HG02970 (cell line): ENCODE measurements around the gene ARHGAP31.
A peak's percentile ranks its signal among the peaks of the same experiment; 100 is the strongest.
"Not testable (repeated sequence)": the region's sequence is repeated elsewhere in the genome, so short reads cannot be mapped to it uniquely, and the experiment has no call there.

Experiments used
- ATAC-seq: cut with Tn5 transposase; IDR thresholded peaks from one replicate; pipeline ENCODE4 v1.9.1; 2021; ENCODE audit warnings: mild to moderate bottlenecking, moderate library complexity, moderate number of reproducible peaks; ENCODE audit not compliant: unreplicated experiment, low FRiP score

Gene ARHGAP31

GRCh38 chr3:119342176-119342575 lies 48.0 kb downstream of the ARHGAP31 start:
- ATAC-seq = no peak

GRCh38 chr3:119343719-119344118 lies 49.5 kb downstream of the ARHGAP31 start:
- ATAC-seq = no peak

GRCh38 chr3:119346076-119346496 lies 51.9 kb downstream of the ARHGAP31 start:
- no peak for ATAC-seq

- no peak for ATAC-seq
Observed at GRCh38 chr3:119347036-119347435, 52.9 kb downstream of the ARHGAP31 start.

- no peak for ATAC-seq
Observed at GRCh38 chr3:119349354-119350041, 55.3 kb downstream of the ARHGAP31 start.

- ATAC-seq = no peak
Observed at GRCh38 chr3:119350114-119350513, 55.9 kb downstream of the ARHGAP31 start.

GRCh38 chr3:119351581-119351980 lies 57.4 kb downstream of the ARHGAP31 start:
- no peak for ATAC-seq

GRCh38 chr3:119352034-119352609 lies 57.9 kb downstream of the ARHGAP31 start:
- ATAC-seq = peak; percentile 94

- peak; percentile 3 for ATAC-seq
Observed at GRCh38 chr3:119352863-119353527, 58.8 kb downstream of the ARHGAP31 start.

- not testable (repeated sequence) for ATAC-seq
Observed at GRCh38 chr3:119355608-119356007, 61.4 kb downstream of the ARHGAP31 start.

GRCh38 chr3:119356646-119357045 lies 62.5 kb downstream of the ARHGAP31 start:
- ATAC-seq = no peak

GRCh38 chr3:119357190-119357589 lies 63.0 kb downstream of the ARHGAP31 start:
- ATAC-seq = no peak

- ATAC-seq = no peak
Observed at GRCh38 chr3:119359476-119360326, 65.5 kb downstream of the ARHGAP31 start.

- no peak for ATAC-seq
Observed at GRCh38 chr3:119360736-119361462, 66.7 kb downstream of the ARHGAP31 start.

- ATAC-seq = no peak
Observed at GRCh38 chr3:119362010-119362409, 67.8 kb downstream of the ARHGAP31 start.

- ATAC-seq = no peak
Observed at GRCh38 chr3:119362940-119363725, 69.0 kb downstream of the ARHGAP31 start.

GRCh38 chr3:119364401-119364800 lies 70.2 kb downstream of the ARHGAP31 start:
- no peak for ATAC-seq

- ATAC-seq = no peak
Observed at GRCh38 chr3:119365418-119365817, 71.2 kb downstream of the ARHGAP31 start.

- ATAC-seq = no peak
Observed at GRCh38 chr3:119367000-119367399, 72.8 kb downstream of the ARHGAP31 start.
